IPS-11a (cell line): ENCODE measurements around the gene DOCK6.
"Not testable (repeated sequence)": the region's sequence is repeated elsewhere in the genome, so short reads cannot be mapped to it uniquely, and the experiment has no call there.

ENCODE experiments used
- H3K4me3 ChIP-seq: one replicate; pipeline ENCODE4 v1.5.1; 2013; ENCODE audit warnings: low read depth, low read length, control low read depth

DOCK6 gene

GRCh38 chr19:11199517-11199916 lies 62.8 kb downstream of the DOCK6 start:
- no peak overlapping the region for H3K4me3 ChIP-seq

GRCh38 chr19:11198769-11199424 lies 63.4 kb downstream of the DOCK6 start:
- no peak overlapping the region for H3K4me3 ChIP-seq

- peak overlapping the region; percentile 13 for H3K4me3 ChIP-seq
Measured at GRCh38 chr19:11198175-11198534, 64.2 kb downstream of the DOCK6 start.

GRCh38 chr19:11197291-11198174 lies 64.8 kb downstream of the DOCK6 start, which contains the start of gene KANK2:
KANK2 (minus strand) TSS chr19:11197545; CDS start chr19:11194511, 3,034 bp downstream.
- H3K4me3 ChIP-seq, result peak within 1 kb of the TSS; percentile 85

- peak overlapping the region; percentile 85 for H3K4me3 ChIP-seq
Measured at GRCh38 chr19:11196406-11197287, 65.7 kb downstream of the DOCK6 start.

GRCh38 chr19:11195681-11196080 lies 66.6 kb downstream of the DOCK6 start:
- no peak overlapping the region for H3K4me3 ChIP-seq

- no peak overlapping the region for H3K4me3 ChIP-seq
Measured at GRCh38 chr19:11194656-11195558, 67.4 kb downstream of the DOCK6 start.

GRCh38 chr19:11194173-11194572 lies 68.2 kb downstream of the DOCK6 start:
- H3K4me3 ChIP-seq, result no peak overlapping the region

GRCh38 chr19:11192957-11193939 lies 69.1 kb downstream of the DOCK6 start:
- H3K4me3 ChIP-seq, result no peak overlapping the region

- H3K4me3 ChIP-seq, result no peak overlapping the region
Measured at GRCh38 chr19:11191934-11192333, 70.4 kb downstream of the DOCK6 start.

GRCh38 chr19:11191273-11191755 lies 71.0 kb downstream of the DOCK6 start:
- H3K4me3 ChIP-seq, result no peak overlapping the region

- H3K4me3 ChIP-seq, result no peak overlapping the region
Measured at GRCh38 chr19:11190501-11190900, 71.8 kb downstream of the DOCK6 start.

GRCh38 chr19:11187441-11187840 lies 74.9 kb downstream of the DOCK6 start:
- H3K4me3 ChIP-seq, result no peak overlapping the region

- H3K4me3 ChIP-seq, result no peak overlapping the region
Measured at GRCh38 chr19:11182994-11183393, 79.3 kb downstream of the DOCK6 start.

GRCh38 chr19:11181488-11181887 lies 80.8 kb downstream of the DOCK6 start:
- no peak overlapping the region for H3K4me3 ChIP-seq

- not testable (repeated sequence) for H3K4me3 ChIP-seq
Measured at GRCh38 chr19:11180975-11181374, 81.3 kb downstream of the DOCK6 start.

GRCh38 chr19:11180346-11180745 lies 82.0 kb downstream of the DOCK6 start:
- H3K4me3 ChIP-seq, result no peak overlapping the region

GRCh38 chr19:11179716-11180297 lies 82.5 kb downstream of the DOCK6 start:
- H3K4me3 ChIP-seq, result no peak overlapping the region

GRCh38 chr19:11179145-11179465 lies 83.2 kb downstream of the DOCK6 start:
- H3K4me3 ChIP-seq, result not testable (repeated sequence)
